ENCODE measurements around the gene PDE4B.
A peak's percentile ranks its signal among the peaks of the same experiment; 100 is the strongest.

GRCh38 chr1:65958561-65959350 is 166.1 kb downstream of the PDE4B start:
- no peak for TF ChIP-seq EP300 (IDR thresholded peaks at IDR 0.05)
- peak; percentile 60 to 75 (median 68) for TF ChIP-seq CTCF (IDR thresholded peaks at IDR 0.05)

Data from esophagus muscularis mucosa (tissue), 3 donors.